ENCODE data around the gene COQ2.
"Not testable (repeated sequence)": the region's sequence is repeated elsewhere in the genome, so short reads cannot be mapped to it uniquely, and the experiment has no call there.

Gene COQ2

DNA sequence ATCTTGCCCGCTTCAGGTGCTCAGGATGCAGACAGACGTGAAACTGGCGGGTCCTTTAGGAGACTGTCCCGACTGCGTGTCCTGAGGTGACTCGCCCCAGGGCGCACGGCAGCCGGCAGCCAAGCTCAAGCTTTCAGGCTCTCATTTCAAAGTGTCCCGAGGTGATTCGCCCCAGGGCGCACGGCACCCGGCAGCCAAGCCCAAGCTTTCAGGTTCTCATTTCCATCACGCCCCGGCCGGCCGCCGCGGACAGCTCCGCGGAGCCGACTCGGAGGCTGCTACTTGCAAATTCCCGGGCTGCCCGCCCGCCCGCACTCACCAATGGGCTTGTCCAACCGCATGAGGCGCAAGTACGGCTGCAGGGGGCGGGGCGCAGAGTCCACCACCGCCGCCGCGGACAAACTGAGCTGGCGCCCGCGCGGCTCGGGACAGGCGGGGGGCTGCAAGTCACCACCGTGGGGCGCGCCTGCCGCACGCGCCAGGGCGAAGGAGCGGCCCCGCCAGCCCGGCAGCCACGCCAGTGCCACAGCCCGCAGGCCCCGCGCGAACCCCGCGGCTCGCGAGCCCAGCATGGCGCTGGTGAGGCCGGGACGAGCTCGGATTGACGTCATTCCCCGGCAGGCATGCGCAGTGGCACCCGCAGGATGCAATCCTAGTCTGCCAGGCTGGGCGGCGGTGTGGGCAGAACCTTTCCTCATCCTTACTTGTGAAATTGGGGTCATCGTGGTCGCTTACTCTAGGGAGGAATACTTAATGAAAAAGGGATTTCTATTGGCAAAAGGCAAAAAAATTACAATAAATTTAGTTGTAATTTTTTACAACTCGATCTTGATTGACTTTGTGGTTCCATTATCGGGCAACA lies at the start of gene COQ2:
TSS of gene COQ2 (minus strand) at position 606 of the 862 bp plus-strand sequence. CDS start at position 572, 34 bp downstream.
- TF ChIP-seq CTCF (conservative IDR thresholded peaks at IDR 0.05; ENCODE audit: low read depth): peak; percentile 48
- H3K27ac ChIP-seq: peak within 1 kb of the TSS; percentile 95
- DNase-seq (ENCODE audit: low spot score): peak; percentile 96
- ChIA-PET POLR2A (ENCODE audit: low non-redundant PET) (interaction anchor here (0.5 to 1.0 kb wide), 3 partner anchors 10 to 389 kb away, joined by 3 read pairs; partner anchors contain the start of gene HPSE), CTCF (interaction anchor here (0.5 to 1.2 kb wide), 7 partner anchors 30 to 984 kb away, joined by 3 to 7 read pairs (median 3); no protein-coding TSS in a partner anchor)

- no peak overlapping the region for H3K27ac ChIP-seq
- ChIA-PET CTCF (no interaction called here), POLR2A (ENCODE audit: low non-redundant PET) (no interaction called here)
- no peak for TF ChIP-seq CTCF (conservative IDR thresholded peaks at IDR 0.05; ENCODE audit: low read depth)
- DNase-seq (ENCODE audit: low spot score): no peak
Observed at GRCh38 chr4:83331956-83332355, 47.4 kb upstream of the COQ2 start.

- POLR2A ChIA-PET (ENCODE audit: low non-redundant PET): no interaction called here
- CTCF ChIA-PET: no interaction called here
- no peak for TF ChIP-seq CTCF (conservative IDR thresholded peaks at IDR 0.05; ENCODE audit: low read depth)
- DNase-seq (ENCODE audit: low spot score): peak; percentile 33
- H3K27ac ChIP-seq: no peak overlapping the region
Observed at GRCh38 chr4:83329521-83330110, 45.0 kb upstream of the COQ2 start.

DNA sequence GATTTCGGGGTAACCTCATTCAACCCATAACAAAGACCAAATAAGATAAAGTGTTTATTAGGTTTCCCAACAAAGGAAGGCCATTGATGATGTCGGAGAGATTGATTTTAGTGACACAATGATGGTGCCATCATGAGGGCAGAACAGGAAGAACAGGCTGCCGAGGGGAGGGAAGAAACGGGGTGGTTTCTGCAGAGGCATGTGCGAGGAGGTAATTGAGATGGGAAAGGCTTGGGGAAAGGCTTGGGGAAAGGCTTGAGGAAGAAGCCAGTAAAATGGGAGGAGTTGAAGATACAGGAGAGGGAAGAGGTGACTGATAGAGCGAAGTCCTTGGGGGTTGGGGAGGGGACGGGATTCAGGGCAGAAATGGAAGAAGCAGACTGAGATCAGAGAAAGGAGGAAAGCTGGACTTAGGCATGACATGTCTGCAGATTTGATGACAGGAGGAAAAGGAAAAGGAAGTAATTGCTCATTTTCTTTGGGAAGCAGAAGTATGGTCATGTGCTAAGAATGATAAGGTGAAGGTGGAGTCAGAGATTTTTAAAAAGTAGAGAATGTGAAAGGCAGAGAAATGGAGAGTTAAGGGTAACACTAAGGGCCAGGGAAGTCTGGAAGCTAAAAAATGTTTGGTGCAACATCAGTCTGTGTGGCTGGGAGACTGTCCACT lies 44.1 kb upstream of the COQ2 start:
- DNase-seq (ENCODE audit: low spot score): no peak
- TF ChIP-seq CTCF (conservative IDR thresholded peaks at IDR 0.05; ENCODE audit: low read depth): no peak
- CTCF ChIA-PET: no interaction called here
- POLR2A ChIA-PET (ENCODE audit: low non-redundant PET): no interaction called here
- H3K27ac ChIP-seq: no peak overlapping the region

DNA sequence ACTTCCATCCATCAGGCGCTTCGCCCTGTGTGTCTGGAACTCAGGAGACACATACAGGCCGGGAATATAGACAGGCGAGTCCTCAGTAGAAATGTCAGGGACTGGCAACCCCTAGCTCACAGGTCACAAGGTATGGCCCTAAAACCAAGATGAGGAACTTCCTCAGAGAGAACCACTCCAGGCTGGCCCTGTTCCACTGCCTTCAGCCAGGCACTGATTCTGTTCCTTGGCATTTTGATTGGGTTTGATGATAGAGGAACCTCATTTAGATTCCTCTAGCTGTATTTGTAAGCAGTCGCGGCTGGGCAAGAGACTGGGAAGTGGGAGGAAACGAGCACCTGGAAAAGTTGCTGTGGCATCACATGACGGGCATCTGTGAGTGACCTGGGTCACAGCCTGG lies 41.9 kb upstream of the COQ2 start:
- no peak for TF ChIP-seq CTCF (conservative IDR thresholded peaks at IDR 0.05; ENCODE audit: low read depth)
- CTCF ChIA-PET: no interaction called here
- DNase-seq (ENCODE audit: low spot score): no peak
- POLR2A ChIA-PET (ENCODE audit: low non-redundant PET): no interaction called here
- H3K27ac ChIP-seq: no peak overlapping the region

- DNase-seq (ENCODE audit: low spot score); H3K27ac ChIP-seq; CTCF ChIA-PET; POLR2A ChIA-PET (ENCODE audit: low non-redundant PET): not testable (repeated sequence)
Observed at GRCh38 chr4:83325306-83325705, 40.7 kb upstream of the COQ2 start.

Measured in RWPE1 (cell line).